GM20431 (cell line): ENCODE measurements around the gene CFAP65.

Experiments
- in situ Hi-C: fragments of 300-500 bp; cut with MseI, MboI; formaldehyde crosslinking; loops from one replicate; pipeline ENCODE4 v1.15.0; 2020; ENCODE audit warnings: low sequenced_read_pairs; ENCODE audit not compliant: unreplicated experiment

CFAP65 gene, protein sequence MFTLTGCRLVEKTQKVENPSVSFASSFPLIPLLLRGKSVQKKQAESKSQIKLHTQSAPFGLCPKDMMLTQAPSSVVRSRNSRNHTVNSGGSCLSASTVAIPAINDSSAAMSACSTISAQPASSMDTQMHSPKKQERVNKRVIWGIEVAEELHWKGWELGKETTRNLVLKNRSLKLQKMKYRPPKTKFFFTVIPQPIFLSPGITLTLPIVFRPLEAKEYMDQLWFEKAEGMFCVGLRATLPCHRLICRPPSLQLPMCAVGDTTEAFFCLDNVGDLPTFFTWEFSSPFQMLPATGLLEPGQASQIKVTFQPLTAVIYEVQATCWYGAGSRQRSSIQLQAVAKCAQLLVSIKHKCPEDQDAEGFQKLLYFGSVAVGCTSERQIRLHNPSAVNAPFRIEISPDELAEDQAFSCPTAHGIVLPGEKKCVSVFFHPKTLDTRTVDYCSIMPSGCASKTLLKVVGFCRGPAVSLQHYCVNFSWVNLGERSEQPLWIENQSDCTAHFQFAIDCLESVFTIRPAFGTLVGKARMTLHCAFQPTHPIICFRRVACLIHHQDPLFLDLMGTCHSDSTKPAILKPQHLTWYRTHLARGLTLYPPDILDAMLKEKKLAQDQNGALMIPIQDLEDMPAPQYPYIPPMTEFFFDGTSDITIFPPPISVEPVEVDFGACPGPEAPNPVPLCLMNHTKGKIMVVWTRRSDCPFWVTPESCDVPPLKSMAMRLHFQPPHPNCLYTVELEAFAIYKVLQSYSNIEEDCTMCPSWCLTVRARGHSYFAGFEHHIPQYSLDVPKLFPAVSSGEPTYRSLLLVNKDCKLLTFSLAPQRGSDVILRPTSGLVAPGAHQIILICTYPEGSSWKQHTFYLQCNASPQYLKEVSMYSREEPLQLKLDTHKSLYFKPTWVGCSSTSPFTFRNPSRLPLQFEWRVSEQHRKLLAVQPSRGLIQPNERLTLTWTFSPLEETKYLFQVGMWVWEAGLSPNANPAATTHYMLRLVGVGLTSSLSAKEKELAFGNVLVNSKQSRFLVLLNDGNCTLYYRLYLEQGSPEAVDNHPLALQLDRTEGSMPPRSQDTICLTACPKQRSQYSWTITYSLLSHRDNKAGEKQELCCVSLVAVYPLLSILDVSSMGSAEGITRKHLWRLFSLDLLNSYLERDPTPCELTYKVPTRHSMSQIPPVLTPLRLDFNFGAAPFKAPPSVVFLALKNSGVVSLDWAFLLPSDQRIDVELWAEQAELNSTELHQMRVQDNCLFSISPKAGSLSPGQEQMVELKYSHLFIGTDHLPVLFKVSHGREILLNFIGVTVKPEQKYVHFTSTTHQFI (N-terminal part only)

DNA sequence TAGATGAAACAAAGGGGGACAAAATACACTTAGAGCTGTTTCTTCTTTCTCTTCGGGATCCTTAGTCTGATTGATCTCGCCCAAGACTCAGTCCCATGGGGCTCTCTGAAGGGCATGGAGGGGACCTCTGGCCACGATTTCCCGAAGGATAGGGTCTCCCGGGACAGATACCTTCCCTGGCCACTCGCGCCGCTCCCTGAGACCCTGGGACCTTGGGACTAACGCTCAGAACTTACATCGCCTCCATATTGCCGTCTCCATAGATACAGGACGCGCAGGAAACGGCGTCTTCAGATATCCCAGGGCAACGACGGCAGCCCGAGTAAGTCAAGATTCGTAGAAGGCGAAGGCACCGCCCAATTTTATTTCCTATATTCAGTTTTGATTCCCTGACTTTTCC, at the start of gene CFAP65:
CFAP65 (minus strand) TSS at position 265 of the 400 bp plus-strand sequence. CDS start 2,468 bp downstream, outside the sequence.
- in situ Hi-C loops: no loop called here

DNA sequence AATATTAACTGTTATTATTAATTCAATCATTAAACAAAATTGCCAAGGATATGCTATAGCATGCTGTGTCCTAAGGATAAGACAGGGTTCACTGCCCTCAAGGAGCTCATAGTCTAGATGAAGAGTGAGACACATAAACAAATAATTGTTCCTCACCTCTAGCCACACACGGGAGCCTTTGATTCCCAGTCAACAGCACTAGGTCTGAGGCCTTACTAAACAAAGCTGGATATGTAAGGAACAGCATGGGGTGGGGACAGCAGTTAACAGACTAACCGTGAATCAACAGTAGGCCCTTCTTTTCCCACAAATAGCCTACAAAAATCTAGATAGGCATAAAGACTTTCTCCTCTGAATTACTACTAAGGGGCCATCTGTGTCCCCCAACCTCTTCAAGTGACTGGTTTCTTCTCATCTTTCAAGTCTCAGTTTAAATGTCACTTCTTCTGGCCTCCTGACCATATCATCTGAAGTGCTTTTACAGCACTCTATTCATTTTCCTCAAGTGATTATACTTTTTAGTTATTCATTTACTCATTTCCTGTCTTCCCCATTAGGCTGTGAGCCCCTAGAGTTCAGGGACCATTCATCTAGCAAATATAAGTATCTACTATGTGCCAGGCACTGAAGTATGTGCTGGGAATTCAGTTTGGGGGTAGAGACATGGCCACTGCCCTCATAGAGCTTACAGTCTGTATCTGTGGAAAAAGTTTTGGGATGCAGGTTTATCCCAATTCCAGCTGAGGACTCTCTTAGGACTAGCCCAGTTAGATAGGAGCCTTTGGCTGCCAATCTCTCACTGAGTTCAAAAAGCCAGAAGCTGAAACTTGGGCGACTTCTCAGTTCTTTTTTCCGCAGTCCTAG, 49.4 kb upstream of the CFAP65 start:
- in situ Hi-C loops: no loop called here

DNA sequence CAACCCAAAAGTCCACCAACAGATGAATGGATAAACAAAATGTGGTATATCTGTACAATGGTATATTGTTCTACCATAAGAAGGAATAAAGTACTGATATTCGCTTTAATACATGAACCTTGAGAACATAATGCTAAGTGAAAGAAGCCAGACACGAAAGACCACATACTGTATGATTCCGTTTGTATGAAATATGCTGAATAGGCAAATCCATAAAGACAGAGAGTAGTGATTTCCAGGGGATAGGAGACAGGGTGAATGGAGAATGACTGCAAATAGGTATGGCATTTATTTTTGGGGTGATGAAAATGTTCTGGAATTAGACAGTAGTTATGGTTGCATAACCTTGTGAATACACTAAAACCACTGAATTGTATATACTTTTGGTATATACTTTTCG, 48.0 kb upstream of the CFAP65 start:
- in situ Hi-C loops: no loop called here

DNA sequence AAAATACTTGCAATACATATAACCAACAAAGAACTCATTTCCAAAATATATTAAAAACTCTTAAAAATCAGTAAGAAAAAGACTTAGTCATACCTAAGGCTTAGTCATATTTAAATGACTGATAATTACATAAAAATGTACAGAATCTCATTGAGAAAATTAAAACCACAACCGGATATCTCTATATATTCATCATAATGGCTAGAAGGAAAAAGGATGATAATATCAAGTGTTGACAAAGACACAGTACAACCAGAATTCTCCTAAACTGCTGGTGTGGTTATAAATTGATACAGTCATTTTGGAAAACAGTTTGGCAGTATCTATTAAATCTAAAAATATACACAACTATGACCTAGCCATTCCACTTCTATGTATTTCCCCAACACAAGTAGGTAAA, 46.5 kb upstream of the CFAP65 start:
- in situ Hi-C loops: no loop called here

DNA sequence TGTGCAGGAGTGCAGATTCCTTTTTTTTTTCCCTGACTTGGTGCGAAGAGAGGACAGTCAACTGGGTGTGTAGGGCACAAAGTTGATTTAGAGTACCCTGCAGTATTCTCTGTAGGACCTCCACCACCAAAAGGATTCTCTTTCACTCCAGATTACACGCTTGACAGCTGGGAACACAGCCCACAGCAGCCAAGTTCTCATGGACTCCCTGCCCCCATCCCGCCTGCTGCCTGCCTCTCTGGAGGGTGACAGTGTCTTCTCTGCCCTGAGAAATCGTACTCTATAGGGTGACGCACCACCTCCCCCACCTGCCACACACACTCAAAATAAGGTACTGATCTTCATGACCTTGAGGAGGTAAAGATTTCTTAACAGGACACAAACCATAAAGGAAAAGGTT, 46.0 kb upstream of the CFAP65 start:
- in situ Hi-C loops: no loop called here

DNA sequence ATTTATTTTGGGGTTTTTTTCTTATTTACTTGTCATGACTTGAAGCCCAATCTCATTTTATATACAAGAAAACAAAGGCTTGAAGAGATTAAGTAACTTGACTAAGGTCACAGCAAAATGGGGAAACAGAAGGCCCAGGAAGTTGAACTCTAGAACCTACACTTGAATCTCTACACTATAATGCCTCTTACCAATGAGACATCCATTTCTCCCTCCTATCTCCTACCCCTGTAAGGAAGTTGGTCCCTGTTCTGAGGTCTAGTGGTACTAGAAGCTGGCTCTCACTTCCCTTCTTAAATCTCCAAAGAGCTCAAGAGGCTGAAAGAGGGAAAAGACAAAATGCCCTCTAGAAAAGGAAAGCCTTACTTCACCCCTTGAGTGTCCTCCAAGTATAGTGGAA, 44.9 kb upstream of the CFAP65 start:
- in situ Hi-C loops: no loop called here

DNA sequence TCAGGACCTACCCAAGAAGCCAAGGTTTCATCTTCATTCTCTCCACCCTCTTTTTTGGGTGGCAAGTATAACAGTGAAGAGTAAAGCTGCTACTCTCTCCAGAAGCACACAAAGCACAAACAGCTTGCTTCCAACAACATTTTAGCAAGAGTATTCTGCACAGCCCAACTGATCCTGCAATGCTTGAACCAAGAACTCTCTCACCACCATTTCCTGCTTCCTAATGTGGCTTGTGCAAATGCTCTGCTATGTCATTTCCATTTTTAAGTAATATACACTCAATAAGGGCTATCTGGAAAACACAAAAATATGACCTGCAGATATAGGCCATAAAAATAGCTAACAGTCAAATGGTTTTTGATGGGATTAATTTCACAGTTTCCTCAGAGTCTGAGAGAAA, 43.5 kb upstream of the CFAP65 start:
- in situ Hi-C loops: no loop called here

DNA sequence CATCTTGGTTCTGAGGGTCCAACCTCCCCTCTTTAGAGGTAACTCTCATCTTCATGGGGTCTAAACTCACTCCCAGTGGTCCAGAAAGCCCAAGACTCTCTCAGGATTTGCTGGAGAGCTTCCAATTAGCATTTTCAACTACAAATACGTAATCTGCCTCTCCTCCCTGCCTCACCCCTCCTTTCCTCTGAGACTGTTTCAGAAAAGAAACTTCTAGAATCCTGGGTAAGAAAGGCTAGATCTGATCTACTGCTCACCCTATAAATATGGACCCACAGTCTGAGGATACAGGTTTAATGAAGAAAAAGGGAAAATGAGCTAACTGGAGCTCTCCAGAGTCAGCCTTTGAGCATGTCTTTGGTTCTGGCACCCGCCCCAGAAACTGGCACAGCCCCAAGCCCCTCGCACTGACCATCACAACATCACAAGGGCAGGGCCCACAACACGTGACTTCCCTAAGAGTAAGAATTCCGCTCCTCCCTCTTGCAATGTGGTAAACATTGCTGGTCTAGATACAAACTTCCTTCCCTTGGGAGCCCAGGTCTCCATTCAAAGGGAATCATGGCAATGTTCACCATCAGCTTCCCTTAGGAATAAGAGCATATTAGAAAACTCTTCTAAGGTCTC, 41.1 kb upstream of the CFAP65 start:
- in situ Hi-C loops: no loop called here

DNA sequence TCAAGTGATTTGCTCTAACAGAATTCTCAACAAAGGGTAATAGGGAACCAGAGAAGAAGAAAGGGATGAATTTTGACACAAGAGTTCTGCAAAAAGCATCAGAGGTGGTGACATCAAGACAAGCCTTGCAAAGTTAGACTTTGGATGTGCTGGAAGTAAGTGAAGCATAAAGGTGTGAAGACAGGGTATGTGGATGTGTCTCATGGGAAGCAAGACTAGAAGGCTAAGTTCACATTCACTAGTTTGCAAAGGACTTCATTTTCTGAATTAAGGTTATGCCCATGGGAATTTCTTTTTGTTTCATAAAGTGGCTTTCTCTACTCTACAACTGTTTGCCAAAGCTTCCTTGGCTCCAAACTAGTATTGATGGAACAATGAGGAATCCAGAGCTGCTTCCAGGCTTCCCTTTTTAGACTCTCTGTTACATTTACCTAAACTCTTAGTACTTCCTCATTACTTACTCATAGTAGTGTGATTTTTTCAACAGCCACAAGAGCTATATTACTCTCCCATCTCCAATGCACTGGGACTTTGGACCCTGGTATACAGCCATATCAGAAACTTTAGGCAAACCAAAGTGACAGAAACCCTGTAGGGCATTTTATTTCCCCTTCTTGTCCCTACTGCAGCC, 40.5 kb upstream of the CFAP65 start:
- in situ Hi-C loops: no loop called here

DNA sequence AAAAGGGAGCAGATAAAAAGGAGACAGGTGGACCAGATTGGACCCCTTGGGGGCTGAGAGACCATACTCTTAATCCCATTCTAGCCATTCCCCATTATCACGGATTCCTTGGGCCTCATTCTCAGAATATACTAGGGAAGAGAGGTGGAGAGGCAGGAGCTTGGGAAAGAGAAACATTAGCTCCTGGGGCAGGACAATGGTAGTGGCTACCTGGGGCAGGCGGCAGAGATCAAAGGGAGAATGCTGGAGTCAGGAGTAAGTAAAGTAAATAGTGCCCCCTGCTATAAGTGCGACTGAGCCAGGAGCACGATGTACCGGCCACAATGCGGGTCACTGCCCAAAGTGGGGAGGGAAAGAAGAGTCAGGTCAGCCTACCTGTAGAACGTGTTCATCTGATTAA, 39.8 kb upstream of the CFAP65 start:
- in situ Hi-C loops: no loop called here

DNA sequence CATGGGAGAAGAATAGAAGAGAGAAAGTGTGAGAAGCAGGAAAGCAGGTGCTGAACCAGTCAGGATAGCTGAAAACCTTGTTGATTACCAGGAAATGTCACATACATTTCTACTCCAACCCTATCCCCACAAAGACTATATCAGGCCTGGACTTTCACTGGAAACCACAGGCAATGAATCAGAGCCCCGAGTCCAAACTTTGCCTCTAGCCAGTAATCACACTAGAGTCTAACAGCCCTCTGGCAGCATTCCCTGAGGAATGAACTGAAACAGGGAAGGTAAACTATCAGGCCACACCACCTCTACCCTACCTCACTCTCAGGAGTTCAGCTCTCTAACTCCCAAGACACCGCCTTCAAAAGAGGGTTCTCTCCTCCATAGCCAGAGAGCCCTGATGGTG, 38.1 kb upstream of the CFAP65 start:
- in situ Hi-C loops: loop anchor here (10.0 kb wide), 1 partner anchor 65 kb away; no protein-coding TSS in a partner anchor

DNA sequence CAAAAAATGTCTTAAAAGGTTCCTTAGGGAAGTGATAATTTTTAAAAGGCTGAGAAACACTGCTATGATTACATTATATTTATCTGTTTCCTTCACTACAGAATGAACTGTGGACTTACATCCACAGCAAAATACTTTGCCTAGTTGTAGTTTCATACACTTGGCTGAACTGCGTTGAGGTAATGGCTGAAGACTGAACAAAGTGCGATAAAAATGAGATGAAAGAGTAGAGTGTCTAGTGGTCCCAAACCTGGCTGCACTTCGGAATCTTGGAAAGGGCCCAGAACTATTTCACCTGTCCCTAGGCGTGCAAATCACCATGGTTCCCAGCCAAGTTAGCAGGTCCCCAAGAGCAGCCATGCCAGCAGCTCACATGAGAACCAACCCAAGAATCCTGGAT, 37.6 kb upstream of the CFAP65 start:
- in situ Hi-C loops: loop anchor here (10.0 kb wide), 1 partner anchor 66 kb away; no protein-coding TSS in a partner anchor

DNA sequence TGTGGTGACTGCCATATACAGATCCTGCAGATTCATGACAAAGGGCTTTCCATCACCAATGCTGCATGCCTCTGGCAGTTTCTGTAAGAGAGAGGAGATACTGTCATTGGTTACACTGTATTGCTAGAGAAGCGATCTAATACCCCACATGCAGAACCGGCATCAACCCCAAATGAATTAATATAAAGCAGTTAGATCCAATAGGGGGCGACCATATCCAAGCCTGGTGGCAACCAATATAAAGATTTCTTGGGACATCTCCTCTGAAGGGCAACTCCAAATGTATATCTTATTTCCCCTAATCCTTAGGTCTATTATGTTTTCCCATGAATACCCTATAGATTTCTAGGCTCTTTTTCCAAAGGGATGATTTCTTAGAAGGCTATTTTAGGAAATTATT, 36.8 kb upstream of the CFAP65 start:
- in situ Hi-C loops: loop anchor here (10.0 kb wide), 1 partner anchor 67 kb away; no protein-coding TSS in a partner anchor

DNA sequence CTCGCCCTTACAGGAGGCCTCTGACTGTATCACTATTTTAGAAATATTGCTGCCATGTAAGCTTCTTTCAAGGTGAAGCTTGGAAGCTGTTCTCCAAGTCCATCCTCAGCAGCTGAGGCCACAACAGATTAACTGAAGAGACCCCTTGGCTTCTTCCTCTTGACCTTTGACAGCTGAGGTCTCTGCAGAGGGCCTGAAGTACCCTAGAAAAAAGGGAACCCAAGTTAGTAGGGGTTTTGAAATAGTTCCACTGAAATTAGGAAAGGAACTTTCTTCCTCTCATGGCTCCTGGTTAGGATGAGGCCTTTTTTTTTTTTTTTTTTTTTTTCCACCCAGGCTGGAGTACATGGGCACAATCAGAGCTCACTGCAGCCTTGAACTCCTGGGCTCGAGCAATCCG, 34.9 kb upstream of the CFAP65 start:
- in situ Hi-C loops: loop anchor here (10.0 kb wide), 1 partner anchor 69 kb away; no protein-coding TSS in a partner anchor

DNA sequence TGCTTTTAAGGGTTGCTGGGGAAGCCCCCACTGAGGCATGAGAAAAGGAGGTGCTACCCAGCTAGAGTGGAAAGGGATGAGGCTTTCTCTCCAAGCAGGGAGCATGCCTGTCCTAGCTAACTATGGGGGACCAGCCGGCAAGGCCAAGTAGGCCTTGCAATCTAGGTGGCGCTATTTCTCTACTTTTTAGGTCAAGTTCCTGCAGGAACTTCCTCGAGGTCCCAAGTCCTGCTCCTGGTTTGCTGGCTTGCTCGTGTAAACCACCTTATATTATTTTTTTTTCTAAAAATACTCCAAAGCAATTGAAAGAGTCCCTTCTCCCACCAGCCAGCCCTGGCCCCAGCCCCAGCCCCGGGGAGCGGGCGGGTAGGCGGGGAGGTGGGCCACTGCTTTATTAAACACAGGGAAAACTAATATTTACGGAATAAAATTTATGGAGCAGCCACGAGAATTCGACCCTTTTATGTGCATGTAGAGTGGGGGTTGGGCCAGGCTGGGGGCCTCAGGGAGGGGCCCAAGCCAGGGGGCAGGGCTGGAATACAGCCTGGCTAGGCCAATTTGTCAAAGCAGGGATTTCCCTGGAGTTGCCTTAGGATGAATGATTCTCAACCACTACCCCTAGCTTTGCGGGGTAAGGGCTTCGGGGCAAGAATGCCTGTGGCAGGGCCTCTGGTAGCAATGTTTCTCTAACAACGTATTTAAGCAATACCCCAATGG, 32.3 kb upstream of the CFAP65 start:
- in situ Hi-C loops: loop anchor here (10.0 kb wide), 1 partner anchor 71 kb away; no protein-coding TSS in a partner anchor

DNA sequence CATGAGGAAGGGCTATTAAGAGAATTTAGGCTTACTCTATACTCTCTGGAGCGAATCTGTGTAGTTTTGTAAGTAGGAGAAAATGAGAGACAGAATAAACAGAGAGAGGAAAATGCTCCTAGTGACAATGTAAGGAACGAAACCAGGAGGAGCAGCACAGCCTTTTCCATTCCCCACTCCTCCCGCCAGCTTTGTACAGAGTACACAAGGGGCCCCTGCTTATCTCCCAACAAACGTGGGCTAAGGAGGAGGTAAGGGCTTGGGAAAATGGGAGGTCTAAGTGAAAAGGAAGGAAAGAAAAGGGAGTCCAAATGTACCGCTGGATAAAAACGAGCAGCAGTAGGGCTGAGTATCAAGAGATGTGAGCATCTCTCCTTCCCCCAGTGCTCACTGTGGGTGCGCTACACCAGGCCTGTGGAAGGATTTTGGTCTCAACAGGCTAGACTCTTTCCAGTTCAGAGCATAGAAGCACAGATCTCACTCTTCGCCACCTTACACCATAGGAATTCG, 31.5 kb upstream of the CFAP65 start:
- in situ Hi-C loops: loop anchor here (10.0 kb wide), 1 partner anchor 72 kb away; no protein-coding TSS in a partner anchor

DNA sequence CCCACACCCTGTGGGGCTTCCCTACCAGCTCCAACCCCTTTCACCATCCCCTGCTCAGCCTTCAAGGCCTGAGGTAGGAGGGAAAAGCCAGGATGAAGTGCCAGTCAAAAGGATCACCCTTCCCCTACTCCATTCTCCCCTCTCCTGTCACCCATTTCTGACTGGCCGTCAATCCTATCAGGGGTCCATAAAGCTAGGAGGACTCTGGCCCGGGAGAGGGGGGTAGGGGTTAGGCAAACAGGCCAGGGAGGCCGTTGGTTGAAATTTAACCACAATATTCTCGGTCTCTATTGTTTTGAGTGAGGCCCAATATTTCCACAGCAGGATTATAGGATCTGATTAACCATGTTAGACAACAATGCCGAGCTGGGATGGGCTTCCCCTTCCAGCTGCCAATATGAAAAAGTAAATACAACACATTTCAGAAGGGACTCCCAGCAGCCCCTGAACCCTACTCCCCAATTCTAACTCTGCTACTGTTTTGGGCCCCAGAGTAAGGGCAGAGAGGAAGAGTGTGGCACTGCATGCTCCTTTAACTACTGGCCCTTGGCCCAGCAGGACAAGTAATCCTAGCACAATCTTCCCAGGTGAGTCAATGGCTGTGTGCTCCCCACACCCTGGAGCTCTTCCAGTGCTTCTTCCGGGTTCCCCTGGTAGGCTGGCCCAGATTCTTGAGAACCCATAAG, 30.0 kb upstream of the CFAP65 start:
- in situ Hi-C loops: loop anchor here (10.0 kb wide), 1 partner anchor 74 kb away; no protein-coding TSS in a partner anchor
